Measurements from ENCODE around the gene BMP6.

The BMP6 gene

DNA sequence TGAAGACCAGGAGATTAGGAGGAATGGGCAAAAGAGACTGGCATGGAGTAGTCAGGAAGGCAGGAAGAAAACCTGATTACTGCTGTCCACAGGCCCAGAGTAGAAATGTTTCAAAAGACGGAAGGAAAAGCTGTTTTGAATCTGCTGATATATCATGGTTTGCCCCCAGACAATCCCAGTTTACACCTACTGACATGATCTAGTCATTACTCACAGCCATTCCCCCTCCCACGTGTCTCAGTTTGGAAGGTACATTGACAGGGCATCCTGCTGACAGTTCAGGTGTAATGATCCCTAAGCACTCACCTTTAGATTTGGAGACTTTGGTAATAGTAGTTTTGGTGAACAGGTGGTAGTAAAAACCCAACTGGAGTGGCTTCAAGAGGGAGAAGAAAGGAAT is 194.5 kb downstream of the BMP6 start:
- Histone ChIP-seq H4K91ac (ENCODE audit: low read depth, low read length) (no peak overlapping the region), H2AK5ac (ENCODE audit: low read length) (no peak overlapping the region), H4K12ac (ENCODE audit: low read depth, low read length) (no peak overlapping the region), H3K79me1 (ENCODE audit: low read length) (no peaks in the 10 kb centered on the region), H3K4me3 (ENCODE audit: low read depth, low read length) (no peak overlapping the region), H2BK120ac (ENCODE audit: insufficient read depth, low read length, poor library complexity) (no peak overlapping the region), H3K9ac (ENCODE audit: low read length) (no peak overlapping the region), H2AFZ (ENCODE audit: insufficient read depth, low read length, poor library complexity) (no peak overlapping the region), H3K18ac (ENCODE audit: low read length) (no peak overlapping the region), H3K79me2 (ENCODE audit: control insufficient read depth, insufficient read depth, low read length, poor library complexity) (no peaks in the 10 kb centered on the region), H3K14ac (ENCODE audit: low read length) (no peak overlapping the region), H3K4me2 (ENCODE audit: low read length) (no peak overlapping the region), H3K23ac (ENCODE audit: low read length) (no peak overlapping the region), H3K4me1 (ENCODE audit: control insufficient read depth in 1 of 2, insufficient read depth in 2 of 2, low read length in 2 of 2) (peaks cover 2 to 5% of the 10 kb centered on the region in 2 experiments), H4K8ac (ENCODE audit: low read depth, low read length) (no peak overlapping the region), H2BK12ac (ENCODE audit: low read length) (no peak overlapping the region), H3K4ac (ENCODE audit: low read depth, low read length) (no peak overlapping the region), H3K27me3 (ENCODE audit: insufficient read depth, low read length) (no peaks in the 10 kb centered on the region), H3K36me3 (ENCODE audit: control insufficient read depth in 1 of 2, insufficient read depth in 2 of 2, low read length in 2 of 2) (no peaks in the 10 kb centered on the region), H3K9me3 (ENCODE audit: insufficient read depth, low read depth, low read length) (no peaks in the 10 kb centered on the region), H3K27ac (ENCODE audit: low read depth, low read length) (no peak overlapping the region), H2BK5ac (ENCODE audit: low read depth, low read length, poor library complexity) (no peak overlapping the region)
- WGBS (ENCODE audit: extremely low coverage, insufficient coverage, insufficient read length) = no CpG with 5 or more reads among the region's 2 CpGs
- DNase-seq = no peak

DNA sequence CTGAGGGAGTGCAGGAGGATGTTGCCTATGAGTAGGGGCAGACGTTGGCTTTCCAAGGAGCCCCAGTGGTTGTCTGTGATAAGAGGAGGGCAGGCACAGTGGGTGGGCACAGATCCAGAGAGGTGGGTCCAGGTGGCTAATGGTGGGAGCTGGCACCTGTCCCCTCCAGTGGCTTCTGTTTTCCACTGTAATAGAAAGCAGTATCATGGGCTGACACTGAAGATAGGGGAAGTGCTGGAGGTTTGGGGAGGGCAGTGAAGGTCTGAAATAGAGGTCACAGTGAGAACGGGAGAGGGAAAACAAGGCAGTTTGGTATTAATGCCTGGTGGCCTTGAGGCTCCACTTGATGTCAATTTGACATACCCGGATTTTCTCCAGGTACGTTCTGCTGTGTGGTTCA is 195.1 kb downstream of the BMP6 start:
- no CpG with 5 or more reads among the region's 4 CpGs for WGBS (ENCODE audit: extremely low coverage, insufficient coverage, insufficient read length)
- H3K27me3 ChIP-seq (ENCODE audit: insufficient read depth, low read length) = no peaks in the 10 kb centered on the region

DNA sequence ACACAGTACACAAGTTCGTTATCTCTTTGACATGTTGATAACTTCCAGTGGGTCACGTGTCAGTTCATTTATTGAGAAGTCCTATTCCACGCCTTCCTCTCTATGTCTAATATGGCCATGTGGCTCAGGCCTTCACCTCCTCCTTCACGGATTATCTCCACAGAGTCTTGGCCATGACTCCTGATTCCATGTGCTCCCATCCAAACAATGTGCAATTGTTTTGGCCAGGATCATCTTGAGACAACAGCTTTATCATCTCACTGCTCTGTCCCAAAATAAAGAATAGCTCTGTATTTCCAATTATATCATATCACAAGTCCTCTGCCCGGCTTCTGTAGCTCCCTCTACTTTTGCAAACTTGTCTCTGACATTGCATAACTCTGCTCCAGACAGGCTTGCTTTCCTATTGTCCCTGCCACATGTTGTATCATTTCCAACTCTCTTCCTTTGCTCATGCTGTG is 195.8 kb downstream of the BMP6 start:
- Histone ChIP-seq H2BK12ac (ENCODE audit: low read length) (no peak overlapping the region), H4K12ac (ENCODE audit: low read depth, low read length) (no peak overlapping the region), H3K23ac (ENCODE audit: low read length) (no peak overlapping the region), H3K4me1 (ENCODE audit: control insufficient read depth in 1 of 2, insufficient read depth in 2 of 2, low read length in 2 of 2) (peaks cover 2 to 5% of the 10 kb centered on the region in 2 experiments), H3K27me3 (ENCODE audit: insufficient read depth, low read length) (no peaks in the 10 kb centered on the region), H3K79me1 (ENCODE audit: low read length) (no peaks in the 10 kb centered on the region), H2AFZ (ENCODE audit: insufficient read depth, low read length, poor library complexity) (no peak overlapping the region), H3K18ac (ENCODE audit: low read length) (no peak overlapping the region), H2AK5ac (ENCODE audit: low read length) (no peak overlapping the region), H4K8ac (ENCODE audit: low read depth, low read length) (no peak overlapping the region), H2BK5ac (ENCODE audit: low read depth, low read length, poor library complexity) (no peak overlapping the region), H3K4me2 (ENCODE audit: low read length) (no peak overlapping the region), H3K9me3 (ENCODE audit: insufficient read depth, low read depth, low read length) (peaks cover 5% of the 10 kb centered on the region), H3K27ac (ENCODE audit: low read depth, low read length) (no peak overlapping the region), H4K91ac (ENCODE audit: low read depth, low read length) (no peak overlapping the region), H3K9ac (ENCODE audit: low read length) (no peak overlapping the region), H3K14ac (ENCODE audit: low read length) (no peak overlapping the region), H3K79me2 (ENCODE audit: control insufficient read depth, insufficient read depth, low read length, poor library complexity) (no peaks in the 10 kb centered on the region), H2BK120ac (ENCODE audit: insufficient read depth, low read length, poor library complexity) (no peak overlapping the region), H3K4ac (ENCODE audit: low read depth, low read length) (no peak overlapping the region), H3K36me3 (ENCODE audit: control insufficient read depth in 1 of 2, insufficient read depth in 2 of 2, low read length in 2 of 2) (no peaks in the 10 kb centered on the region), H3K4me3 (ENCODE audit: low read depth, low read length) (no peak overlapping the region)
- WGBS (ENCODE audit: extremely low coverage, insufficient coverage, insufficient read length) = no CpG with 5 or more reads among the region's 5 CpGs
- DNase-seq = no peak

More for the DNA sequence above, 195.1 kb downstream of the BMP6 start:
- no peak overlapping the region for H2AFZ ChIP-seq (ENCODE audit: insufficient read depth, low read length, poor library complexity)
- no peak overlapping the region for H3K23ac ChIP-seq (ENCODE audit: low read length)
- H3K4me2 ChIP-seq (ENCODE audit: low read length) = no peak overlapping the region
- H4K91ac ChIP-seq (ENCODE audit: low read depth, low read length) = no peak overlapping the region
- H2BK120ac ChIP-seq (ENCODE audit: insufficient read depth, low read length, poor library complexity) = no peak overlapping the region
- H4K8ac ChIP-seq (ENCODE audit: low read depth, low read length) = no peak overlapping the region
- peaks cover 5% of the 10 kb centered on the region for H3K9me3 ChIP-seq (ENCODE audit: insufficient read depth, low read depth, low read length)
- no peak for DNase-seq
- no peak overlapping the region for H3K9ac ChIP-seq (ENCODE audit: low read length)
- H3K79me2 ChIP-seq (ENCODE audit: control insufficient read depth, insufficient read depth, low read length, poor library complexity) = no peaks in the 10 kb centered on the region
- no peak overlapping the region for H2BK12ac ChIP-seq (ENCODE audit: low read length)
- no peaks in the 10 kb centered on the region for H3K79me1 ChIP-seq (ENCODE audit: low read length)
- H3K36me3 ChIP-seq (ENCODE audit: control insufficient read depth in 1 of 2, insufficient read depth in 2 of 2, low read length in 2 of 2) = no peaks in the 10 kb centered on the region
- no peak overlapping the region for H3K4me3 ChIP-seq (ENCODE audit: low read depth, low read length)
- no peak overlapping the region for H2AK5ac ChIP-seq (ENCODE audit: low read length)
- no peak overlapping the region for H3K27ac ChIP-seq (ENCODE audit: low read depth, low read length)
- H3K4ac ChIP-seq (ENCODE audit: low read depth, low read length) = no peak overlapping the region
- H3K4me1 ChIP-seq (ENCODE audit: control insufficient read depth in 1 of 2, insufficient read depth in 2 of 2, low read length in 2 of 2) = peaks cover 2 to 5% of the 10 kb centered on the region in 2 experiments
- H4K12ac ChIP-seq (ENCODE audit: low read depth, low read length) = no peak overlapping the region
- H2BK5ac ChIP-seq (ENCODE audit: low read depth, low read length, poor library complexity) = no peak overlapping the region
- H3K14ac ChIP-seq (ENCODE audit: low read length) = no peak overlapping the region
- H3K18ac ChIP-seq (ENCODE audit: low read length) = no peak overlapping the region

- H3K14ac ChIP-seq (ENCODE audit: low read length) = no peak overlapping the region
- H3K9me3 ChIP-seq (ENCODE audit: insufficient read depth, low read depth, low read length) = peaks cover 5% of the 10 kb centered on the region
- H3K4me3 ChIP-seq (ENCODE audit: low read depth, low read length) = no peak overlapping the region
- H2BK120ac ChIP-seq (ENCODE audit: insufficient read depth, low read length, poor library complexity) = no peak overlapping the region
- no peaks in the 10 kb centered on the region for H3K79me1 ChIP-seq (ENCODE audit: low read length)
- H3K4ac ChIP-seq (ENCODE audit: low read depth, low read length) = no peak overlapping the region
- H3K18ac ChIP-seq (ENCODE audit: low read length) = no peak overlapping the region
- H2AK5ac ChIP-seq (ENCODE audit: low read length) = no peak overlapping the region
- no peak overlapping the region for H3K4me2 ChIP-seq (ENCODE audit: low read length)
- DNase-seq = no peak
- H2BK12ac ChIP-seq (ENCODE audit: low read length) = no peak overlapping the region
- H3K27ac ChIP-seq (ENCODE audit: low read depth, low read length) = no peak overlapping the region
- H4K91ac ChIP-seq (ENCODE audit: low read depth, low read length) = no peak overlapping the region
- H3K4me1 ChIP-seq (ENCODE audit: control insufficient read depth in 1 of 2, insufficient read depth in 2 of 2, low read length in 2 of 2) = peaks cover 2 to 5% of the 10 kb centered on the region in 2 experiments
- no peak overlapping the region for H2AFZ ChIP-seq (ENCODE audit: insufficient read depth, low read length, poor library complexity)
- H3K23ac ChIP-seq (ENCODE audit: low read length) = no peak overlapping the region
- no CpG with 5 or more reads among the region's 1 CpG for WGBS (ENCODE audit: extremely low coverage, insufficient coverage, insufficient read length)
- no peaks in the 10 kb centered on the region for H3K79me2 ChIP-seq (ENCODE audit: control insufficient read depth, insufficient read depth, low read length, poor library complexity)
- no peaks in the 10 kb centered on the region for H3K27me3 ChIP-seq (ENCODE audit: insufficient read depth, low read length)
- no peak overlapping the region for H3K9ac ChIP-seq (ENCODE audit: low read length)
- H2BK5ac ChIP-seq (ENCODE audit: low read depth, low read length, poor library complexity) = no peak overlapping the region
- H4K12ac ChIP-seq (ENCODE audit: low read depth, low read length) = no peak overlapping the region
- H3K36me3 ChIP-seq (ENCODE audit: control insufficient read depth in 1 of 2, insufficient read depth in 2 of 2, low read length in 2 of 2) = no peaks in the 10 kb centered on the region
- H4K8ac ChIP-seq (ENCODE audit: low read depth, low read length) = no peak overlapping the region
Observed at GRCh38 chr6:7922596-7922995, 196.7 kb downstream of the BMP6 start.

All from trophoblast cell (in vitro differentiated cells and primary cell).